CD14-positive monocyte (primary cell): ENCODE measurements around the gene ZNF697. TPM values are rescaled to one million over a fixed set of nuclear protein-coding genes. Genes with fewer than 3 reads are reported as not detected.

Source experiments
- DNase-seq, 3 donors: peaks; one replicate each; pipeline ENCODE4 v3.0.0-alpha.2; 2011 to 2022
- H2AFZ ChIP-seq: 2 replicates; pipeline ENCODE4 v1.6.0; 2012; ENCODE audit warnings: mild to moderate bottlenecking, low read depth, low read length, inconsistent platforms; ENCODE audit not compliant: insufficient read depth, poor library complexity, severe bottlenecking
- H3K27ac ChIP-seq, 2 donors: 1 replicate in 1 of 2; 2 replicates in 1 of 2; pipeline ENCODE4 v1.5.1; 2012 to 2013; ENCODE audit warnings: low read length in 2 of 2, control low read depth in 1 of 2, inconsistent platforms in 1 of 2, low read depth in 1 of 2, mild to moderate bottlenecking in 1 of 2
- H3K27me3 ChIP-seq, 2 donors: one replicate each; pipeline versions ENCODE4 v1.6.0 to v1.6.1; 2011 to 2013; ENCODE audit warnings: low read length in 2 of 2; ENCODE audit not compliant: control insufficient read depth in 2 of 2, insufficient read depth in 2 of 2
- H3K36me3 ChIP-seq, 2 donors: replicated peaks in 1 of 2; 1 replicate in 1 of 2; 2 replicates in 1 of 2; pipeline versions ENCODE4 v1.5.1 to v1.6.1; 2012 to 2013; ENCODE audit warnings: low read length in 2 of 2, control low read depth in 1 of 2, inconsistent platforms in 1 of 2, mild to moderate bottlenecking in 1 of 2; ENCODE audit not compliant: insufficient read depth in 2 of 2, control insufficient read depth in 1 of 2
- H3K4me1 ChIP-seq, 2 donors: 1 replicate in 1 of 2; 2 replicates in 1 of 2; pipeline versions ENCODE4 v1.5.1 to v1.6.1; 2012 to 2013; ENCODE audit warnings: low read length in 2 of 2, control low read depth in 1 of 2, inconsistent platforms in 1 of 2, mild to moderate bottlenecking in 1 of 2, moderate library complexity in 1 of 2; ENCODE audit not compliant: insufficient read depth in 2 of 2, control insufficient read depth in 1 of 2
- H3K4me2 ChIP-seq: replicated peaks from 2 replicates; pipeline ENCODE3; 2012; ENCODE audit warnings: low read length, moderate library complexity, mild to moderate bottlenecking; ENCODE audit not compliant: poor library complexity, severe bottlenecking; ENCODE audit errors: extremely low read depth
- H3K4me3 ChIP-seq, 3 experiments: fragments of 200-600 bp in 1 of 3; sonication (generic) in 1 of 3; replicated peaks in 1 of 3; 1 replicate in 2 of 3; 2 replicates in 1 of 3; pipeline ENCODE4 v1.5.1; 2011 to 2013; ENCODE audit warnings: low read length in 3 of 3, mild to moderate bottlenecking in 3 of 3, control low read depth in 2 of 3, low read depth in 2 of 3, inconsistent platforms in 1 of 3, moderate library complexity in 1 of 3
- H3K79me2 ChIP-seq: 2 replicates; pipeline ENCODE4 v1.6.0; 2012; ENCODE audit warnings: mild to moderate bottlenecking, control low read depth, inconsistent platforms, low read length, moderate library complexity; ENCODE audit not compliant: insufficient read depth
- H3K9ac ChIP-seq: 2 replicates; pipeline ENCODE4 v1.6.0; 2017; ENCODE audit warnings: low read length, mild to moderate bottlenecking; ENCODE audit not compliant: insufficient read depth, poor library complexity, severe bottlenecking
- H3K9me3 ChIP-seq, 2 donors: replicated peaks in 1 of 2; 1 replicate in 1 of 2; 2 replicates in 1 of 2; pipeline versions ENCODE4 v1.5.1 to v1.6.1; 2012 to 2013; ENCODE audit warnings: low read length in 2 of 2, control low read depth in 1 of 2; ENCODE audit not compliant: control insufficient read depth in 1 of 2, insufficient read depth in 1 of 2
- H4K20me1 ChIP-seq: 2 replicates; pipeline ENCODE4 v1.6.0; 2012; ENCODE audit warnings: mild to moderate bottlenecking, low read length, control low read depth, moderate library complexity; ENCODE audit not compliant: insufficient read depth
- H3K27ac Mint-ChIP-seq, 7 donors: one replicate each; pipeline ENCODE4 v1.8.0; 2020; ENCODE audit warnings: mild to moderate bottlenecking in 7 of 7, mixed read lengths in 7 of 7, moderate library complexity in 6 of 7, inconsistent platforms in 2 of 7
- H3K27me3 Mint-ChIP-seq, 3 donors: one replicate each; pipeline ENCODE4 v1.8.0; 2021 to 2022; ENCODE audit warnings: low read depth in 3 of 3, mild to moderate bottlenecking in 3 of 3, mixed read lengths in 3 of 3, moderate library complexity in 3 of 3, inconsistent platforms in 1 of 3
- H3K36me3 Mint-ChIP-seq, 2 donors: one replicate each; pipeline ENCODE4 v1.8.0; 2020; ENCODE audit warnings: mixed read lengths in 2 of 2, inconsistent platforms in 1 of 2, mild to moderate bottlenecking in 1 of 2
- H3K4me1 Mint-ChIP-seq: one replicate; pipeline ENCODE4 v1.8.0; 2020; ENCODE audit warnings: mild to moderate bottlenecking, mixed read lengths
- H3K4me3 Mint-ChIP-seq, 2 donors: one replicate each; pipeline ENCODE4 v1.8.0; 2020; ENCODE audit warnings: mild to moderate bottlenecking in 2 of 2, mixed read lengths in 2 of 2, moderate library complexity in 1 of 2
- H3K9me3 Mint-ChIP-seq, 7 donors: one replicate each; pipeline ENCODE4 v1.8.0; 2020 to 2022; ENCODE audit warnings: mixed read lengths in 7 of 7, mild to moderate bottlenecking in 6 of 7, moderate library complexity in 6 of 7, inconsistent platforms in 2 of 7
- WGBS: methylation state at CpG from one replicate; pipeline ENCODE4 v1.1.5; 2013; ENCODE audit warnings: missing lambda C conversion rate; ENCODE audit not compliant: insufficient coverage; 5-methylcytosine and 5-hydroxymethylcytosine counted together
- intact Hi-C, 2 donors: fragments of 100-400 bp; cut with micrococcal nuclease; formaldehyde crosslinking; loops; one replicate each; pipeline versions ENCODE4 v1.15.0 to v1.15.1; 2023
- polyA plus RNA-seq, 3 donors: library from polyadenylated mRNA; depleted of rRNA in 1 of 3; unstranded in 2 of 3; stranded (reverse) in 1 of 3; fragments of 300-500 nt in 2 of 3; fragments of >200 nt in 1 of 3; fragmentation: Illumina TruSeq in 2 of 3; gene quantifications; 1 replicate in 2 of 3; 2 replicates in 1 of 3; pipeline ENCODE4 v1.2.3, GENCODE V29; 2012 to 2021
- TF ChIP-seq, protein P1 (sequence below): fragments of 200-600 bp; IDR thresholded peaks from one replicate; pipeline ENCODE4 v1.8.0; 2022; ENCODE audit warnings: antibody characterized with exemption, mild to moderate bottlenecking

Gene ZNF697
- polyA plus RNA-seq, 3 donors: 0.37 to 3.1 (median 0.49) TPM

DNA sequence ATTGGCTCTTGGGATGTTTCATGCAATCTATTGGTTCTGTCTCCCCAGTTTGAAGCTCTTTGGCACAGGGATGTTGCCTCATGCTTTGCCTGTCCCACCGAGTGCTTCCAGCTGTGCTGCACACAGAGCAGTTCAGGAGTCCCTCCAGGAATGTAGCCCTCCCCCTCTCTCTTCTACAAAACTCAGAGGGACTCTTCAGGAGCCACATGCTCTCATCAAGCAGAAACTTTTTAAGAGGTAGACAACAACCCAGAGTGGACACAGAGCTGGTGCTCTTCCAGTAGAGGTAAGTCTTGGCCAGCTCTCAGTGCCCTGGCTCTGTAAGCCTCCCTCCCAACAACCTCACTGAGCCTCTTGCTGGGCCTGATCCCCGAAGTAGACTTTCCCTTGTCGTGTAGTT lies 11.6 kb upstream of the ZNF697 start:
- H3K9me3 Mint-ChIP-seq: no peaks in the 10 kb centered on the region
- intact Hi-C loops: loop anchor here in 1 of 2 donors (5.0 kb wide), 2 partner anchors 47 to 112 kb away; no protein-coding TSS in a partner anchor
- no peak for DNase-seq
- WGBS: 83% methylated on average over 3 of the region's 3 CpGs
- no peak overlapping the region for H3K4me3 Mint-ChIP-seq
- peaks cover 2 to 16% (median 5%) of the 10 kb centered on the region in 3 donors for H3K27me3 Mint-ChIP-seq
- no peak overlapping the region for H3K4me2 ChIP-seq
- H3K4me3 ChIP-seq: no peak overlapping the region
- no peaks in the 10 kb centered on the region for H3K9me3 ChIP-seq
- H3K36me3 ChIP-seq: no peaks in the 10 kb centered on the region
- no peak overlapping the region for H3K9ac ChIP-seq
- peak overlapping the region; percentile 13 for H2AFZ ChIP-seq
- peaks cover 2 to 8% of the 10 kb centered on the region in 2 donors for H3K27me3 ChIP-seq
- no peaks in the 10 kb centered on the region for H3K4me1 Mint-ChIP-seq
- H3K27ac ChIP-seq: no peak overlapping the region
- H3K79me2 ChIP-seq: no peaks in the 10 kb centered on the region
- H3K36me3 Mint-ChIP-seq: no peaks in the 10 kb centered on the region
- no peaks in the 10 kb centered on the region for H3K4me1 ChIP-seq
- TF ChIP-seq, protein P1, sequence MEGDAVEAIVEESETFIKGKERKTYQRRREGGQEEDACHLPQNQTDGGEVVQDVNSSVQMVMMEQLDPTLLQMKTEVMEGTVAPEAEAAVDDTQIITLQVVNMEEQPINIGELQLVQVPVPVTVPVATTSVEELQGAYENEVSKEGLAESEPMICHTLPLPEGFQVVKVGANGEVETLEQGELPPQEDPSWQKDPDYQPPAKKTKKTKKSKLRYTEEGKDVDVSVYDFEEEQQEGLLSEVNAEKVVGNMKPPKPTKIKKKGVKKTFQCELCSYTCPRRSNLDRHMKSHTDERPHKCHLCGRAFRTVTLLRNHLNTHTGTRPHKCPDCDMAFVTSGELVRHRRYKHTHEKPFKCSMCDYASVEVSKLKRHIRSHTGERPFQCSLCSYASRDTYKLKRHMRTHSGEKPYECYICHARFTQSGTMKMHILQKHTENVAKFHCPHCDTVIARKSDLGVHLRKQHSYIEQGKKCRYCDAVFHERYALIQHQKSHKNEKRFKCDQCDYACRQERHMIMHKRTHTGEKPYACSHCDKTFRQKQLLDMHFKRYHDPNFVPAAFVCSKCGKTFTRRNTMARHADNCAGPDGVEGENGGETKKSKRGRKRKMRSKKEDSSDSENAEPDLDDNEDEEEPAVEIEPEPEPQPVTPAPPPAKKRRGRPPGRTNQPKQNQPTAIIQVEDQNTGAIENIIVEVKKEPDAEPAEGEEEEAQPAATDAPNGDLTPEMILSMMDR: no peak
- no peaks in the 10 kb centered on the region for H4K20me1 ChIP-seq
- no peak overlapping the region for H3K27ac Mint-ChIP-seq

DNA sequence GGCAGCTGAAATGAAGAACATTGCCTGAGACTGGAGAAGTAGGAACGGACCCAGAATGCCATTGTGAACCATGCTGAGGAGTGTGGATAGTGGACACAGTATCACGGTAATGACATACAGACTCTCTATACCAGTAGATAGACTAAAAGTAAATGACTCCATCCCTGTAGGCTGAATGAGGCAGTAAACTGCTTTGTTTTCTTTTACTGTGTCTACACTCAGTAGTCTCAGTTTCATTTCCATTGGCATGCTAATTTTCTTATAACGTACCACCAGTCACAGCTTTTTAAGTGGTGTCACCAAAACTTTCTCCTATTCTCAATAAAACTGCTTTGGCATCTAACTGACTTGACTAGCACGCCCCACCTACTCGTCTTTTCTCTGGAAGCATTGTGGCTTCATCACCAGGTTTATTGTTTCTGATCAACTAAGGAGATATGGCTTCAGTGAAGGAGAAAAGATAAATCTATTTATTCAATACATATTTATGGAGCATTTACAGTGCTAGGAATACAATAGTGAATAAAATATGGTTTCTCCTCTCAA lies 8.4 kb upstream of the ZNF697 start:
- Histone ChIP-seq H3K9me3 (no peaks in the 10 kb centered on the region), H3K27ac (no peak overlapping the region), H3K27me3 (peaks cover 24 to 33% of the 10 kb centered on the region in 2 donors), H3K36me3 (no peaks in the 10 kb centered on the region), H3K4me1 (no peaks in the 10 kb centered on the region), H3K4me3 (no peak overlapping the region), H3K9ac (no peak overlapping the region), H4K20me1 (no peaks in the 10 kb centered on the region), H2AFZ (no peak overlapping the region), H3K4me2 (no peak overlapping the region), H3K79me2 (no peaks in the 10 kb centered on the region)
- intact Hi-C loops: no loop called here
- H3K9me3 Mint-ChIP-seq: no peaks in the 10 kb centered on the region
- H3K4me3 Mint-ChIP-seq: no peak overlapping the region
- H3K36me3 Mint-ChIP-seq: no peaks in the 10 kb centered on the region
- WGBS: 78% methylated on average over 1 of the region's 5 CpGs
- H3K27ac Mint-ChIP-seq: no peak overlapping the region
- TF ChIP-seq, protein P1: no peak
- DNase-seq: no peak
- H3K4me1 Mint-ChIP-seq: no peaks in the 10 kb centered on the region
- peaks cover 10 to 33% (median 10%) of the 10 kb centered on the region in 3 donors for H3K27me3 Mint-ChIP-seq
